Inflammatory macrophage (primary cell): Measurements from ENCODE around the gene NFKB2.

Experiments
- DNase-seq, 2 donors: peaks; one replicate each; pipeline ENCODE4 v3.0.0-alpha.2; 2020 to 2022

The NFKB2 gene

DNA sequence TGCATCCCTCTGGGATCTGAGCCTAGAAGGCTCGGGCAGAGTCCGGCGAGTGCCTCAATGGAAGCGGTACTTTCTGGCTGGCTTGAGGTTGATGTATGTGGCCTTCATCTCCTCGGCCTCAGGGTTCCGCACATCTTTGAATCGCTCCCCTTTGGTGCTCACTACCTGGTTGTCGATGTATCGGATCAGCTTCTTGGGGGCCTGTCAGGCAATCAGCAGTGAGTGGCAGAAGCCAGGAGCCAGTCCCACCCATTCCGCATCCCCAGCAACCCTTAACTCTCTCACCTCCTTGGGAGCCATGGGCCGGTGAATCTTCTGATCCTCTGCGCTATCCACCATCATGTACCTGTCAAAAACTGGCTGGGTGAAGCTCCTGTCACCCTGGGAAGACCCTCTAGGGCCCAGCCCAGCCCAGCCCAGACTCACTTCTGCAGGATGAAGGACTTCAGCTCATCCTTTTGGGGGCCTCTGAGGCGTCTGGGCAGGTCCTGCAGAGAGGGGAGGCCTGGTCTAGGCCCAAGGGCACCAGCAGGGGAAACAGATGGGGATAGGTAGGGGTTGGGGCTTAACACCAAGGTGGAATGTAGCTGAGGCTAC, 28.0 kb downstream of the NFKB2 start:
- no peak for DNase-seq

DNA sequence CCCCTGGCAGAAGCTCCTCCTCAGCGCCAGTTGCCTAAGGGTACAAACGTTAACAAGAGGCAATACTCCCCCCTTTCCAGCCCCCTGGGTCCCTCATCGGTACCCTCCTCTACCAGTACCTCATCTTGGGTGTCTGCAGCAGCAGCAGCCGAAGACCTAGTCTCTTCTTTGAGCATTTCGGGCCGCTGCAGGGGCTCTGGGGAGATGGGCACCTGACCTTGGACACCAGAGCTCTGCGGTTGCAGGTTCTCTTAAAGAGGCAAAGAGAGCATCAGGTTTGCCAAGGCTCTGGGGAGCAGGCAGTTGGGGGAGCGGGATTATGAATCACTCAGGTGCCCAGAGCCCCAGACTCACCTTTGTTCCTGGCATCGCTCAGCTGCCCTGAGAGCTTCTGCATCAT, 28.6 kb downstream of the NFKB2 start:
- no peak for DNase-seq

DNA sequence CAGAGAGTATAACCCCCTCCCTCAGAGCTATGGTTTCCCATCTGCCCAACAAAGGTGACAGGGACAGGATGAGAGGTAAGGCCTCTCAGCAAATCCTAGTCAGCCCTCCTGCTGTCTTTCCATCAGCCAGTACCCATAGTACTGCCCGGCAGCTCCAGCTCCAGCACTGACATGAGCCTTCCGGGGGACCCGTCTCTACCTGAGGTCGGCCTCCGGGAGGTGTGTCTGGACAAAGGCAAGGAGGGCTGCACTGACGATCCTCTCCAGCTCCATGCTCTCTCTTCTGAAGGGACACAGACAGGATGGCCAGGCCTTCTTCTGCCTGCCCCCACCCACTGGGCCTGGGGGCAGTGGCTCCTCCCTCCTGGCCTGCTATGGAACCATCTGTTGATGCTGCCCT, 29.4 kb downstream of the NFKB2 start:
- DNase-seq = no peak

DNA sequence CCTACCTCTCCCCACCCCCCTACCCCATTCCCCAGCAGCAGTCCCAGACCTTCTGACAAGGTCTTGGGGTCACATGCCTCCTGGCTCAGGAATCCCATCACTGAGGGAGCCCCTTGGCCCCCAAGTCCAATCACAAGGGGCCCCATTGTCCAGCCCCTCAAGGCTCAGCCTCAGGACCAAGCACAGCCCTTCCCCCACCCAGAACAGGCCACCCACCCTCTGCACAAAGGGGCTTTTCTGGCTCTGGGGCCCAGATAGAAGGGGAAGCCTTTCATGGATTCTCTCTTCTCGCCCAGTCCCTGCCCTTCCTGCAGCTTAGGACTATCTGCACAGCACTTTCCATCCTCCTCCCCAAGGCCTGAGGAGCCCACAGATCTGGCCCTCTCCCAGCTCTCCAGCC, 29.9 kb downstream of the NFKB2 start:
- DNase-seq = no peak

DNA sequence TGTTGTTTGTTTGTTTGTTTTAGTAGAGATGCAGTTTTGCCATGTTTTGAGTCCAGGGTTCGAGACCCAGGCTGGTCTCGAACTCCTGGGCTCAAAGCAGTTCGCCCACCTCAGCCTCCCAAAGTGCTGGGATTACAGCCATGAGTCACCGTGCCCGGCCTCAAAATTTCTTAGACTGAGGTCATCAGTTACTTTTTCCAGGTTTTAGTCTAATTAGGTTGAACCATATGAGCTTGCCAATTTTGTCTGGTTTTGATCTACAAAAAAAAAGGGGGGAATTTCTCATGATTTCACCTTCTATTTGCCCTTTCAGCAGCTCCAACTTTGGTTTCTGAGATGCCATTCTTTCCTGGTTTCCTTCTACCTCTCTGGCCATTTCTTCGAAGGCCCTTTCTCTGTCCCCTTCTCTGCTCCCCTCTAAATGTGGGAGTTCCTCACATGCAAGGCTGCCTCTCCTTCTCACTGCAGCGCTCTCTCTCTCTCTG, 31.3 kb downstream of the NFKB2 start:
- no peak for DNase-seq

DNA sequence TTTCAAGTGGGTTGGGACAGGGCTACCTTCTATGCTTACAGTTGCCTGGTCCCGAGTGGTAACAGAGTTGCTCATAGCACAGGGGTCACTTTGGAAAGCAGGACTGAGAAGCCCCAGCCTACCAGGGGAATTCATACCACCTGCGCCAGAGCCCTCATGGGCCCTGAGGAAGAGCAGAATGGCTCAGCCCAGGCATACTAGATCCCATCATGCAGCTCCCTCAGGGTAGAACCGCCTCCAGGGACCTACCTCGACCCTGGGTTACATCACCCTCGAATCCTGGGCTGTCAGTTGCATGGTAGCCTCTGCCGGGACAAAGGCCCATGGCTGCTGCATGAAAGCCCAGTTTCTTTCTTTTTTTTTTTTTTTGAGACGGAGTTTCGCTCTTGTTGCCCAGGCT, 34.0 kb downstream of the NFKB2 start:
- no peak for DNase-seq

DNA sequence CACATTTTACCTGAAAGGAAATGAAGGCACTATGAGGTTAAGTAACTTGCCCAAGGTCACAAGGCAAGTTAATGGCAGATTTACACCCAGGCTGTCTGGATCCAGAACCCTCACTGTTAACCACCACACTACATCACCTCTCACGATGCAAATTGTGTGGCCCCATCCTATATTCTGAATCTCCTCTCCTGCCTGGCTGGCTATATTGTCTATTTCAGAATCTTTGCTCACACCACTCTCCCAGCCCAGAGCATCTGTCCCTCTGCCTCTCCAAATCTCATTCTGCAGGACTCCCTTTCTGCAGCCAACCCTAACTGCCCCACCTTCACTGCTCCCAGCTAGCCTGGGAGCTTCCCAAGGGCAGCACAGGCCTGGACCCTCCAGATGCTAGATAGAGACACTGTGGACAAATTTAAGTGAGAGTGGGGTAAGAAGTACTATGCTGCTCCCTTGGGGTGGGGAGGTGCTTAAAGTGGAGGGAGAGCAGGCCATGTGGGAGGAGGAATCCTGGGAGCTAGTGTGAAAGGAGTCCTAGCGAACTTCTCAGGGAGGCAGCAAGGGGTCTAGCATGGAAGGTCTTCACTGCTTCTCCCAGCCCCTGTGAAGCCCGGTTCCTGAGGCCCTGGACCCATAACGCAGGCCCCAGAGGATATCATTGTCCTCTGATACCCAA, 36.1 kb downstream of the NFKB2 start:
- no peak for DNase-seq

DNA sequence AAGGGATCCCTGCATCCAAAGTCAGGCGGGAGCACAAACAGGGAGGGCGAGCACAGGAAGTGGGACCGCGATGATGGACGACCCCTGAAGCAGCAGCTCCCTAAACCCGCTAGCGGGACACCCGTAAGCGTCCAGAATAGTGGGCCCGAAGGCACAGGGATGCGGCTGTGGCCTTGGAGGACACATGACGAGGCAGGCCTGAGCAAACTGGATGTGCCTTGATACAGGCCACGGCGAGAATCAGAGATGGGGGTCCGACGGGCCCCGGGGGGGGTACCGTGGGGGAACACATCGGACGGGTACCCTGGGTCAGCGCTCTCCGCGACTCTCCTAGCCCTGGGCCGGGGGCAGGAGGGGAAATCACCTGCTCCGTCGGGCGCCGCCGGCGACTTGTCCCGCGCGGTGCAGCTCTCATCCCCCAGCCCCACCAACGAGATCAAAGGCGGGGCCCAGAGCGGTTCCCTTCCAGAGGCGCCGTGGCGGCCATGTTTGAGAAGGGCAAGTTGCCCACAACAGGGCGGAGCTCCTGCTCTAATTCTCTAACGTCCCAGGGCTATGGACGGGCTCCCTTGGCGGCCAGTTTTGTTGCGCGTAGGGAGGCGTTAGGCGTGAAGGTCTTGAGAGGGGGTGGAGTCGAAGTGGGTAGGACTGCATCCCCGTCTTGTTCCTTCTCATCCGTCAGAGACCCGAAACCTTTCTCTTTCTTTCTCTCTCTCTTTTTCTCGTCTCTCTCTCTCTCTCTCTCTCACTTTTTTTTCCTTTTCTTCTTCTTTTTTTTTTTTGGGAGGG, 36.9 kb downstream of the NFKB2 start, which contains the start of gene CUEDC2:
CUEDC2 (minus strand) TSS at position 413 of the 789 bp plus-strand sequence. CDS start 7,386 bp downstream, outside the sequence.
- DNase-seq = peak; percentile 96 to 98

DNA sequence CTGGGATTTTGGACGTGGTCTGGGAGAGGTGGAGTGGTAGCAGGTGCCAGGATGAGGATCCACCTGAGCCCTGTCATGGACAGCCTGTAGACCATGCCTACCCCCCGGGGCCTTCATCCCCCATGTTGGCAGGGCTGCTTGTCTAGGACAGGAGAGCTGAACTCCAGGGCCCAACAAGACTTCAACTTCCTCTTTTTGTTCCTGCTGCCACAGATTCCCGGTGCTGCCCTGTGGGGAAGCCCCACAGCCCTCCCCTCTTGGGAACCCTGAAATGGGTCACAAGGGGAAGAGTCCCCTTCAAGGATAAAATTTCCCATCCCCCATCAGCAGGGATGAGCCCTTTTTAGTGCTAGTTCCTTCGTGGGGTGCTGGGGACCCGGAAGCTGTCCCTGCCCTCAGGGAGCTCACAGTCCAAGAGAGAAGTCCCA, 38.1 kb downstream of the NFKB2 start:
- DNase-seq = peak; percentile 33 to 36

DNA sequence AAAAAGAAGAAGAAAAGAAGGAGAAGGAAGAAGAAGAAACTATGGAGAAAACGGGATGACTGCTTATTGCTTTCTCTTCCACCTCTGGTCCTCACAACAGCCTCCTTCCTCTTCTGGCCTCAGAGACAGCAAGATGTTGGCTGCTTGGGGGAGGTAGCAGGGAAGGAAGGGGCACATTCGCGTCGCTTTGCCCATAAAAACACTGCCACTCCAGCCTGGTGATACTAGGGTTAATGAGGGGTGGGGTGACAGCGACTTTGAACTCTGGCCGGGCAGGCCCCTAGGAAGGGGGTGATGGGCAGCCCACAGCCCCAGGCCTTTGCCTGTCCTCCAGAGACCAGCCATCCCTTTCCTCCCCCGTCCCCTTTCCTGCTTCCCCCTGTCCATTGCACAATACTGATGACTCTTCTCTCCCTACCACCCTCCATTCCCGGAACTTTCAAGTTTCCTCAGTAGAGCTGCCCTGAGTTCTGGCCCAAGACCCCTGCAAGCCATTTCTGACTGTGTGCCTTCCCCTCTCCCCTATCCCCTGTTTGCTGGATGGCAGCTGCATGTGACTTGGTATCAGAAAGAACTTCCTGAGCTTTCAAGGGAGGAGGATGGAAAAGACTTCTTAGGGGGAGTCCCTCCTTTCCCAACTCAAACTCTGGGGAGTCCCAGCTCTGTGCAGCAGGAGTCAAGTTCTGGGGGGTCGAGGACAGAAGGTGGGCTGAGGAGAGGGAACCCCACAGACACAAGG, 39.1 kb downstream of the NFKB2 start:
- peak; percentile 41 to 54 for DNase-seq

DNA sequence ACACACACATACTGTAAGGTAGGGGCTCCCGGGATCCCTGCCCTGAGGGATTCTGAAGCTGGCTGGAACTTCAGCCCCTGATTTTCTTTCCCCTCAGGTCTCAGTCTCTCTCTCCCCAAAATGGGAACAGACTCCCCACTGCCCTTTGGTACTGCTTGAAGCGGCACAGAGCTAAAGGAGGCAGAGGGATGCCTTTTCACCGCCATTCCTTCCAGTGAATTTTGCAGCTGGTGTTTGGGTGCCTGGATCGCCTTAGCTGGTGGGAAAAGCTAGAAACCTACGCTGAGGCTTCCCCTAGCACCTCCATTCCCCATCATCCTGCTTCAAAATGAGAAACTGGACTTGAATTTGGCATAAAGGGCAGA, 39.6 kb downstream of the NFKB2 start:
- DNase-seq = no peak

DNA sequence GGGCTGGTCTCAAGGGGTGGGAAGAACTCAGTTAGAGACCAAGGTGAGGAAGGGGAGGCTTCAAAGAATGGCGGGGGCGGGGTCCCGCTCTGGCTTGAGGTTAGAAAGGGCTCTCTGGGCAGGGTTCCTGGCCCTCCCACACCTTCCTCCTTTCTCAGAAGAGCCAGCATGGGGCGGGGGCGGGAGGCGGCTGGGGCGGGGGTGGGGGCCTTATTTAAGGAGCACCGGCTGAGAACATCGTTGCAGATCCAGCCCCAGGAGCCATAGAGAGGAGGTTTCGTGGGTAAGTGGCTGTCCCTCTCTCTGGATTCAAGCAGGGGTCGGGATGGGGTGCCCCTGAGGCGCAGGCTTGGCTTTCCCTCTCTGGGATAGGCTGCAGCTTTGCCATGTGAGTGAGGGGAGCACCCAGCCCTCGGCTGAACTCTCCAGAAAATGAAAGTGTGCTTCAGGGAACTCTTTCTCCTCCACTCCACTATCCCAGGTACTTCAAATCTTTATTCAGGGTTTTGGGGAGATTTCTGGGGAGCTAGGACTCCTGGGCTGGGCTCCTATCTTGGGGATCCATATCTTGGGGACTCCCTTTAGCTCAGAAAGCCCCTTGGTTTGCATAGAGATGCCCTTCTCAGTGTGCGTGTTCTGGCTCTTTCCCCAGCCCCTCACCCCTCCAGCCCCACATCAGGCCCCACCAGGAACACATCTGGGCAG, 40.2 kb downstream of the NFKB2 start:
- DNase-seq = peak; percentile 58 to 81

DNA sequence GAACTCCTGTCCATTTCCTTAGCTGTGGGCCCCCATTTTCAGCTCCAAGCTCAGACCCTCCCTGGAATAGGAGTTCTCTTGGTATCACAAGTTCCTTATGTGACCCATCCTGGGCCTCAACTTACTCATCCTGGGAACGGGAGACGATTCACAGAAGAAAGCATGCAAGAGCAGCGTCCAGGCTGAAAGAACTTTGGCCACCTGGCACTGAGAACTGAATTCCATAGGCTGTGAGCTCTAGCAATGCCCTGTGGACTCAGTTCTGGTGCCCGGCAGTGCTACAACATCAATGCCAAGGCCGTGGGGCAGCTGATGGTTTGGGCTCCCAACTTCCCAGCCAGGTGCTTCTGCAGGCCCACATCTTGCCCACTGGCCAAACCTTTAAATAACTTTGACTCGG, 40.8 kb downstream of the NFKB2 start:
- DNase-seq = no peak

DNA sequence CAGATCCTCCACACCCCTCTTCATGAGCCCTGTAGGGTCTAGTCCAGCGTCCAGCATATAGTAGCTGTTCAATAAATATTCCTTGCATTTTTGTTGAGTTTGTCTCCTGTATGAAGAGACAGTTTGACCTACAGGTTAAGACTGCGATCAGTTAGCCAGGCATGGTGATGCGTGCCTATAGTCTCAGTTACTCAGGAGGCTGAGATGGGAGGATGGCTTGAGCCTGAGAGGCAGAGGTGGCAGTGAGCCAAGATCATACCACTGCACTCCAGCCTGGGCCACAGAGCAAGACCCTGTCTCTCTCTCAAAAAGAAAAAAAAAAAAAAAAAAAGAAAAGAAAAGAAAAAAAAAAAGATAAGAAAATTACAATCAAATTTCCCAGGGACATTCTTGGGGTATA, 42.0 kb downstream of the NFKB2 start:
- no peak for DNase-seq

DNA sequence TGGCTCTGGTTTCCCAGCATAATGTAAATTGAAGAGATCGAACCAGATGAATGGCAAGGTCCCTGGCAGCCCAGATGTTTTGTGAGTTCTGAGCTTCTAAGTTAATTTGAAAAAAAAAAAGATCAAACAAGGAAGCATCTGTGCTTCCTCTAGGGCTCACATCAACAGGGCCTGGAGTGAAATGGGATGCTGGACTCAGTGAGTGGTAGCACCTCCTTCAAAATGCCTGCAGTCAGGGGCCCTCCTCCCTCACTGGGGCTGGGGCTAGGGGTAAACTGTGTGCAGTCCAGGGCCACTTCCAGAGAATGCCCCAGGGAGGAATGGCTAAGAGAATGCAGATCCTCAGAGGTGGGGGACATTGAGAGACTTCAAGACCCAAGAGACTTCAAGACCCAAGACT, 42.9 kb downstream of the NFKB2 start:
- DNase-seq = no peak

DNA sequence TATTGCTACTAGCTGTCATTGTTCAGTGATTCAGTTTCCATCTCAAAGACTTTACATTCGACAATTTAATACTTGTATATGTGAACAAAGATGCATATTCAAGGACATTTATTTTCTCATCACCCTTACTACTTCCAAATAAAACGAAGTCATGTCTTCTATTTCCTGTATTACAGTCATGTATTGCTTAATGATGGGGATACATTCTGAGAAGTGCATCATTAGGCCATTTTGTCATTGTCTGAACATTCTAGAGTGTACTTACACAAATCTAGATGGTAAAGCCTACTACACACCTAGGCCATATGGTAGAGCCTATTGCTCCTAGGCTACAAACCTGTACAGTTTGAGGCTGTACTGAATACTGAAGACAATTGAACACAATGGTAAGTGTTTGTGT, 49.3 kb downstream of the NFKB2 start:
- peak in 1 of 2 donors; percentile 77 for DNase-seq

DNA sequence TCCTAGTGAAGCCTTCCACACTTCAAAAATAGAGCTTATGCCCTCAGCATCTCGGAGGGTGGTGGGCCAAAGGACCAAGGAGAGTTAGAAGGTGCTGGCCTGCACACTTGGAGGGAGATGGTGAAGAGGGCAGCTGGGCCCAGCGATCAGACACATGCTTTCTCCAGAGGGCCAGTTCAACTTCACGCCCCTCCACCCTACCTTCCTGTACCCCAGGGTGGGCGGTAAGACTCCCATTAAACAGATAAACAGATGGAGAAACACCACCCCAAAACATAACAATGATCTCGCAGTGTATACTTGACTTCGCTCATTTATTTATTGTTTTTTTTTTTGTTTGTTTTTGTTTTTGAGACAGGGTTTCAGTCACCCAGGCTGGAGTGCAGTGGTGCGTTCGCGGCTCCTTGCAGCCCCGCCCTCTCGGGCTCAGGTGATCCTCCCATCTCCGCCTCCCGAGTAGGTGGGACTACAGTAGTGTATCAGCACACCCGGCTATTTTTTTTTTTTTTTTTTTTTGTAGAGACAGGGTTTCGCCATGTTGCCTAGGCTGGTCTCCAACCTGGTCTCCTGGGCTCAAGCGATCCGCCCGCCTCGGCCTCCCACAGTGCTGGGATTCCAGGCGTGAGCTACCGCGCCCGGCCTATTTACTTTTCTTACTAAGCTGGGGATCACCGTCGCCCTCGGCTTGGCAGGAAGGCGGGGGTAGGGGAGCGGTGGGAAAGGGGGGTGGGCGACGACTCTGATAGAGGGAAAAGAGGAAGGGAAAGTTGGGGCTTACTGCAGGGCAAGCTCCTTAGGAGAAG, 54.0 kb downstream of the NFKB2 start:
- DNase-seq = peak; percentile 30 to 59

DNA sequence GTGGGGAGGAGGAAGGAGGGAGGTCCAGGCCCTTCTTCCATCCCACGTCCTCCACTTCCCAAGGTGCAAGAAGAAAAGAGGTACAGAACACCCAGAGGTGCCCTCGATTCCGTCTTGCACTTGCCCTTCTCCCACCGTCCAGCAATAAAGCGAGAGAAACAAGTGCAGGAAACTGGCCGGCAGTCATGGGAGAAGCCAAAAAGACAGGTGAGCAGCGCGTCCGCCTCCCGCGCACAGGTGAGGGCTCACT, 54.5 kb downstream of the NFKB2 start:
- no peak for DNase-seq

DNA sequence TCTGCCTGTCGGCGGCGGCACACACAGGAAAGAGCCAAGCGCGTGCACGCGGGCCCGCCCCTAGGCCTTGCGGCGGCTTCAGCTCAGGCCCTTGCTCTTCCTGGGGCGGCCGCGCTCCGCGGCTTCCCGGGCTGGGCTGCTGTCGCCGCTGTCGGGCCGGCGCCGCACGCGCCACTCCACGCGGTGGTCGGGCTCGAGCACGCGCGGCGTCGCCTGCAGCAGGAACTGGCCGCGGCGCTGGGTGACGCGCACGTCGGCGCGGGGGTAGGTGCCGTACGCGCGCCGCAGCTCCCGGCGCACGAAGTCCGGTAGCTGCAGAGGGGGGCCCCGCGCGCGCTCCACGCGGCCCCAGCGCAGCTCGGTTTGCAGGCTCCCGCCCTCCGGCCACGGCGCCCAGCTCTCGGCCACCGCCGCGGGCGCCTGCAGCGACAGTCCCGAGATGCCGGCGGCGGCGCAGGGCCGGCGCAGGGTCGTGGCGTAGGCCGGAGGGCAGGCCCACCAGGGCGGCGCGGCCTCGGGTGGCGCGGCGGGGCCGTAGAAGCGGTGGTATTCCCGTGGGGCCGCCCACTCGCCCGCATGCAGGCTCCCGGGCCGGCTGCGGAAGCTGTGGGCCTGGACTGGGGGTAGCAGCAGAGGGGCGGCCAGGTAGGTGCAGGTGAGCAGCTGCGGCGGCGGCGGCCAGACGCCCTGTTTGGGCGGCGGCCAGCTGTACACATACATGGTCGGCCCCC, 55.0 kb downstream of the NFKB2 start:
- peak; percentile 87 to 93 for DNase-seq

DNA sequence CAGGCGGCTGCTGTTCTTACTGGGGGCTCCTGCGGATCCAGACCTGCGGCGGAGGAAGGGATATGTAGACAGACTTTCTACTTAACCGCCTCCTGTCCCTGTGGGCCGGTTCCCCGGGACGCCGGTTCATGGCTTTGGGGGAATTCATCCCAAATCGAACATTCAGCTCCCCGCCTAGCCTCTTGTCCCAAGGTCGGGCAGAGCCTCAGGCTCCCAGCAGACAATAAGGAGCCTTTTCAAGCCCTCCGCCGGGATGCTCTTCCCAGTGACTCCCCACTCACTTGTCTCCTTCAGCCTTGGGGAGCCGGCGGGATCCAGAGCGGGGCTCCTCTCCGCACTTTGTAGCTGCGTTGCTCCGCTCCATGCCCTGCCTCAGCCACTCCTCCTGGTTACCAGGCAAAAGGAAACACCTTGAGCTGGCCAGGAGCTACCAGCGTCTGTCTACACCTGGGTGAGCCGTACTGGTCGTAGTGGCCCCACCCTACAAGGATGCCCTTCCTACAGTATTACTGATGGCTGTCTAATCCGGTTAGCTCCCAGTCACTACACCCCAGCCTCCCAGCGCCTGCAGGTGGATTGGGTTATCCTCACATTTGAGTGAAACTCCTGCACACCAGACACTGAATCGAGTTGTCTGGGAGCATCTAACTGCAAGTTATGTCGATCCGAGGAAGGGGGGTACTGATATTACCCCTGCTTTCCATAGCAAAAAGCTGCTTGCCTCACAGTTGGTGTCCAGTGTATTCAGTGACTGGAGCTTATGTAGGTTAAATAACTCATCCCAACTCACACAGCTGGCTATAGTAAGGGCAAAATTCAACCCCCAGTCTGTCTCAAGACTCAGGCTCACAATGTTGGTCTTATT, 55.8 kb downstream of the NFKB2 start, which contains the start of gene C10orf95:
C10orf95 (minus strand) TSS at position 439 of the 865 bp plus-strand sequence. CDS start 450 bp downstream, outside the sequence.
- DNase-seq = no peak
